ENCODE data around the gene ZNF423. TPM values are rescaled to one million over a fixed set of nuclear protein-coding genes. Genes with fewer than 3 reads are reported as not detected.

The ZNF423 gene
- total RNA-seq, 1 donor from 2014 or later = 0.35 TPM

Other genes with a start within 250 kb of the ZNF423 start
- gene CNEP1R1, start 169.1 kb upstream of the ZNF423 start, total RNA-seq = 29.4 and 46.4 TPM in 2 replicates
- 21.5 and 46.4 TPM in 2 replicates for gene HEATR3, start 209.9 kb upstream of the ZNF423 start, total RNA-seq

Measured in renal cortical epithelial cell (primary cell).